CD4-positive, alpha-beta T cell treated with Interleukin-4 for 4 hours (primary cell): ENCODE results near the gene EHD3.

ENCODE experiments used
- DNase-seq: peaks from one replicate; pipeline ENCODE4 v3.0.0-alpha.2; 2020

EHD3 gene

GRCh38 chr2:31237348-31238017 lies 3.5 kb downstream of the EHD3 start:
- no peak for DNase-seq

GRCh38 chr2:31238126-31238905 lies 4.4 kb downstream of the EHD3 start:
- DNase-seq: no peak

- DNase-seq: no peak
Observed at GRCh38 chr2:31238906-31239592, 5.1 kb downstream of the EHD3 start.

GRCh38 chr2:31239593-31240177 lies 5.7 kb downstream of the EHD3 start:
- DNase-seq: no peak

GRCh38 chr2:31240381-31241365 lies 6.7 kb downstream of the EHD3 start:
- no peak for DNase-seq

- no peak for DNase-seq
Observed at GRCh38 chr2:31241625-31242270, 7.8 kb downstream of the EHD3 start.

GRCh38 chr2:31243053-31243452 lies 9.1 kb downstream of the EHD3 start:
- no peak for DNase-seq

GRCh38 chr2:31244101-31244500 lies 10.1 kb downstream of the EHD3 start:
- DNase-seq: no peak

GRCh38 chr2:31246184-31246852 lies 12.4 kb downstream of the EHD3 start:
- no peak for DNase-seq

GRCh38 chr2:31247711-31248110 lies 13.8 kb downstream of the EHD3 start:
- no peak for DNase-seq

GRCh38 chr2:31248139-31248538 lies 14.2 kb downstream of the EHD3 start:
- no peak for DNase-seq

GRCh38 chr2:31249009-31249690 lies 15.2 kb downstream of the EHD3 start:
- no peak for DNase-seq

GRCh38 chr2:31251018-31251417 lies 17.1 kb downstream of the EHD3 start:
- no peak for DNase-seq

- no peak for DNase-seq
Observed at GRCh38 chr2:31251851-31252250, 17.9 kb downstream of the EHD3 start.

- DNase-seq: no peak
Observed at GRCh38 chr2:31253356-31254131, 19.6 kb downstream of the EHD3 start.

- no peak for DNase-seq
Observed at GRCh38 chr2:31254237-31255203, 20.6 kb downstream of the EHD3 start.

GRCh38 chr2:31255911-31256571 lies 22.1 kb downstream of the EHD3 start:
- no peak for DNase-seq
